ENCODE results near the gene FAM20C.

DNA sequence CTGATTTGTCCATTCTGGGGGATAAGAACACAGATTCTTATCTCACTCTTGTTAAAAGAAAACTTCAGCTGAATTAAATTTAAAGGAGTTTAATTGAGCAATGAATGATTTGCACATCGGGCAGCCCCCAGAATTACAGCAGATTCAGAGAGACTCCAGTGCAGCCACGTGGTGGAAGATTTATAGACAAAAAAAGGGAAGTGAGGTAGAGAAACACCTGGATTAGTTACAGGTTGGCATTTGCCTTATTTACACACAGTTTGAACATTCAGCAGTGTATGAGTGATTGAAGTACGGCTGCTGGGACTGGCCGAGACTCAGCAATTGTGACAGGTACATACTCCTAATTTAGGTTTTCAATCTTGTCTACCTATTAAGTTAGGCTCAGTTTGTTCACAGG, 46.5 kb upstream of the FAM20C start:
- TF ChIP-seq CTCF (IDR thresholded peaks at IDR 0.05) (no peak), POLR2A (IDR thresholded peaks at IDR 0.05) (no peak)
